ENCODE measurements around the gene CFAP74. TPM values are rescaled to one million over a fixed set of nuclear protein-coding genes. Genes with fewer than 3 reads are reported as not detected.

The CFAP74 gene
- polyA plus RNA-seq, 1 donor from 2014 or later = 0.22 TPM

DNA sequence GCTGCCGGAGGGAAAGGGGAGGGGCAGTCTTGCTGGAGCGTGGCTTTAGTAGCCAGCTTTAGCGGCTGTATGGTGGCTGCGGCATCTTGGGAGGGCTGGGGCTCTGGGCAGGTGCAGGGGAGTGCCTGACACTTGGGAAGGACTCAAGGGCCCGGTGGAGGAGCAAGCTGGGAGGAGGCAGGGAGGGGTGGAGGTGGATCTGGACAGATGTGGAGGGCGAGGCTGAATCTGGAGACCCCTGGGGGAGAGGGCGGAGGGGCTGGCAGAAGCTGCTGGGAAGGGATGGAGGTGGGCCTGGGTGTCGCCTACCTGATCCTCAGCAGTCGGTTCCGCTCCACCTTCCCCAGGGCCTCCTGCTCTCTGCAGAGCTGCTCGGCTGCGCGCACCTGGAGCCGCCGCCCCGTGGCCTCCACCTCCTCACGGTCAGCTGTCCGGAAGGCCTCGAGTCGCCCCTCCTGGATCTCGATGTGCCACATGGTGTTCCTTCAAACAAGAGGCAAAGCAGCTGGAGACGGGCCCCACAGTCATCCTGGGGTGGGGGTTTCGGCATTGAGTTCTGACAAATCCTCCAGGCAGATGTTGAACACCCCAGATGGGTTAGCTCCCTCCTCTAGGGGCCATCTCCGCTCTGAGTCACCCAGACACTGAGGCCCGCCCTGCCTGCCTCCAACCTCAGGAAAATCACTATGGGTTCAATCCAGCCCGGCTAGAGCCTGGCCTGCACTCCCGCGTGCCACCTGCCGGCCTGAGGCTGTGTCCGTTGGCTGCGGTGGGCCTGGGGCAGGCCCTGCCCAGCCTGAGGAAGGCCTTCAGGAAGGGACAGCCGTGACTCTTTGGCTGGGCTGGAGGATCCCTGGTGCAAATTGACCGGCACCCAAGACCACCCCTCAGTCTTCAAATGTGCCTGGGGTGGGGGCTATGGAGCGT lies 29.6 kb downstream of the CFAP74 start:
- Histone ChIP-seq H3K9me3 (ENCODE audit: low read length) (no peaks in the 10 kb centered on the region), H2AFZ (ENCODE audit: low read depth, low read length) (no peak overlapping the region), H3F3A (ENCODE audit: insufficient read depth, low read length, poor library complexity, severe bottlenecking) (no peaks in the 10 kb centered on the region), H3K4me2 (ENCODE audit: low read length) (no peak overlapping the region), H3K36me3 (ENCODE audit: insufficient read depth, low read length) (no peaks in the 10 kb centered on the region), H3K9ac (ENCODE audit: low read length) (no peak overlapping the region), H3K4me3 (ENCODE audit: low read length) (no peak overlapping the region), H4K20me1 (ENCODE audit: insufficient read depth) (no peaks in the 10 kb centered on the region), H3K79me2 (replicated peaks; ENCODE audit: insufficient read depth, low read length) (no peaks in the 10 kb centered on the region), H3K27ac (ENCODE audit: low read length) (no peak overlapping the region), H3K9me2 (ENCODE audit: insufficient read depth, low read length) (no peaks in the 10 kb centered on the region), H3K27me3 (ENCODE audit: insufficient read depth, low read depth, low read length) (no peaks in the 10 kb centered on the region)
- no peak for TF ChIP-seq EP300 (conservative IDR thresholded peaks at IDR 0.05; ENCODE audit: poor library complexity, severe bottlenecking)
- TF ChIP-seq TAF1 (IDR thresholded peaks at IDR 0.05; ENCODE audit: low read depth) = no peak
- TF ChIP-seq, protein P1, sequence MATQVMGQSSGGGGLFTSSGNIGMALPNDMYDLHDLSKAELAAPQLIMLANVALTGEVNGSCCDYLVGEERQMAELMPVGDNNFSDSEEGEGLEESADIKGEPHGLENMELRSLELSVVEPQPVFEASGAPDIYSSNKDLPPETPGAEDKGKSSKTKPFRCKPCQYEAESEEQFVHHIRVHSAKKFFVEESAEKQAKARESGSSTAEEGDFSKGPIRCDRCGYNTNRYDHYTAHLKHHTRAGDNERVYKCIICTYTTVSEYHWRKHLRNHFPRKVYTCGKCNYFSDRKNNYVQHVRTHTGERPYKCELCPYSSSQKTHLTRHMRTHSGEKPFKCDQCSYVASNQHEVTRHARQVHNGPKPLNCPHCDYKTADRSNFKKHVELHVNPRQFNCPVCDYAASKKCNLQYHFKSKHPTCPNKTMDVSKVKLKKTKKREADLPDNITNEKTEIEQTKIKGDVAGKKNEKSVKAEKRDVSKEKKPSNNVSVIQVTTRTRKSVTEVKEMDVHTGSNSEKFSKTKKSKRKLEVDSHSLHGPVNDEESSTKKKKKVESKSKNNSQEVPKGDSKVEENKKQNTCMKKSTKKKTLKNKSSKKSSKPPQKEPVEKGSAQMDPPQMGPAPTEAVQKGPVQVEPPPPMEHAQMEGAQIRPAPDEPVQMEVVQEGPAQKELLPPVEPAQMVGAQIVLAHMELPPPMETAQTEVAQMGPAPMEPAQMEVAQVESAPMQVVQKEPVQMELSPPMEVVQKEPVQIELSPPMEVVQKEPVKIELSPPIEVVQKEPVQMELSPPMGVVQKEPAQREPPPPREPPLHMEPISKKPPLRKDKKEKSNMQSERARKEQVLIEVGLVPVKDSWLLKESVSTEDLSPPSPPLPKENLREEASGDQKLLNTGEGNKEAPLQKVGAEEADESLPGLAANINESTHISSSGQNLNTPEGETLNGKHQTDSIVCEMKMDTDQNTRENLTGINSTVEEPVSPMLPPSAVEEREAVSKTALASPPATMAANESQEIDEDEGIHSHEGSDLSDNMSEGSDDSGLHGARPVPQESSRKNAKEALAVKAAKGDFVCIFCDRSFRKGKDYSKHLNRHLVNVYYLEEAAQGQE (IDR thresholded peaks at IDR 0.05; ENCODE audit: borderline replicate concordance) = no peak
- no peak for TF ChIP-seq RAD21 (conservative IDR thresholded peaks at IDR 0.05)
- no peak for TF ChIP-seq EZH2 (IDR thresholded peaks at IDR 0.05; ENCODE audit: borderline replicate concordance, insufficient read depth, low read length, poor library complexity, severe bottlenecking)
- TF ChIP-seq MXI1 (conservative IDR thresholded peaks at IDR 0.05; ENCODE audit: poor library complexity, severe bottlenecking) = no peak
- no peak for TF ChIP-seq POLR2AphosphoS5 (IDR thresholded peaks at IDR 0.05)
- TF ChIP-seq, protein P2, sequence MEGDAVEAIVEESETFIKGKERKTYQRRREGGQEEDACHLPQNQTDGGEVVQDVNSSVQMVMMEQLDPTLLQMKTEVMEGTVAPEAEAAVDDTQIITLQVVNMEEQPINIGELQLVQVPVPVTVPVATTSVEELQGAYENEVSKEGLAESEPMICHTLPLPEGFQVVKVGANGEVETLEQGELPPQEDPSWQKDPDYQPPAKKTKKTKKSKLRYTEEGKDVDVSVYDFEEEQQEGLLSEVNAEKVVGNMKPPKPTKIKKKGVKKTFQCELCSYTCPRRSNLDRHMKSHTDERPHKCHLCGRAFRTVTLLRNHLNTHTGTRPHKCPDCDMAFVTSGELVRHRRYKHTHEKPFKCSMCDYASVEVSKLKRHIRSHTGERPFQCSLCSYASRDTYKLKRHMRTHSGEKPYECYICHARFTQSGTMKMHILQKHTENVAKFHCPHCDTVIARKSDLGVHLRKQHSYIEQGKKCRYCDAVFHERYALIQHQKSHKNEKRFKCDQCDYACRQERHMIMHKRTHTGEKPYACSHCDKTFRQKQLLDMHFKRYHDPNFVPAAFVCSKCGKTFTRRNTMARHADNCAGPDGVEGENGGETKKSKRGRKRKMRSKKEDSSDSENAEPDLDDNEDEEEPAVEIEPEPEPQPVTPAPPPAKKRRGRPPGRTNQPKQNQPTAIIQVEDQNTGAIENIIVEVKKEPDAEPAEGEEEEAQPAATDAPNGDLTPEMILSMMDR (IDR thresholded peaks at IDR 0.05; ENCODE audit: poor library complexity, severe bottlenecking) = no peak
- TF ChIP-seq SMC3 (conservative IDR thresholded peaks at IDR 0.05; ENCODE audit: poor library complexity) = no peak

DNA sequence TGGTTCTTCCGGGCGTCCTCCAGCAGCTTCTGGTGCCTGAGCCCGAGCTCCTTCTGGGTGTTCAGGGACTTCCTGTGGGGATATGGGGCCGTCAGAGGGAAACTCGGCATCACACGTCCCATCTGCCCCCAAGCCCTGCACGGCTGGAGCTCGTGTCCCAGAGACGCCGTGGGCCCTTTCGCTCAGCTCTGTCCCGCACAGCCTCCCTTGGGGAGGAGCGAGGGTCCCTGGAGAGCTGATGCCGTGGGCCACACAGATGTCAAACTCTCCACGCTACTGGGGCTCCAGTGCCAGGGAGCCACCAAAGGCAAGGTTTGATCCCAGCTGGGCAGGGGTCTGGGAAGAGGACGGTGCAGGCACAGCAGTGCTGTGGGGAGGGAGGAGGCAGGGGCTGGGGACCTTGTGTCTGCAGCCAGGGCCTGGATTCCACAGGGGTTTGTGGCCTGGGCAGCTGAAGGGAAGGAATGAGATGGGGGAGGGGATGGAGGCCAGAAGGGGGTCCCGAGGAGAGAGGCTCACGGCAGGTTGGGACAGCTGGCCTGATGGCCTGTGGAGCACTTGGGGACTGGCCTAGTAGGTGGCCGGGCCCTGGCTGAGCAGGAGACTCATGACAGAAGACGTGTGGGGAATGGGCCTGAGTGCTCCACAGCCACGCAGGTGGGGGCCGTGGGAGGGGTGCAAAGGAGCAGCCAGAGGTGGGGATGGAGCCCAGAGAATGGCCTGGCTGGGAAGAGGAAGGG lies 30.4 kb downstream of the CFAP74 start:
- H3K27me3 ChIP-seq (ENCODE audit: insufficient read depth, low read depth, low read length) = no peaks in the 10 kb centered on the region
- H3K9me2 ChIP-seq (ENCODE audit: insufficient read depth, low read length) = no peaks in the 10 kb centered on the region
- no peak overlapping the region for H2AFZ ChIP-seq (ENCODE audit: low read depth, low read length)
- H3K36me3 ChIP-seq (ENCODE audit: insufficient read depth, low read length) = no peaks in the 10 kb centered on the region
- H3K4me2 ChIP-seq (ENCODE audit: low read length) = no peak overlapping the region
- no peak overlapping the region for H3K27ac ChIP-seq (ENCODE audit: low read length)
- no peak overlapping the region for H3K9ac ChIP-seq (ENCODE audit: low read length)
- no peaks in the 10 kb centered on the region for H3F3A ChIP-seq (ENCODE audit: insufficient read depth, low read length, poor library complexity, severe bottlenecking)
- no peak overlapping the region for H3K4me3 ChIP-seq (ENCODE audit: low read length)
- H3K9me3 ChIP-seq (ENCODE audit: low read length) = no peaks in the 10 kb centered on the region
- no peaks in the 10 kb centered on the region for H3K79me2 ChIP-seq (replicated peaks; ENCODE audit: insufficient read depth, low read length)
- no peaks in the 10 kb centered on the region for H4K20me1 ChIP-seq (ENCODE audit: insufficient read depth)
- TF ChIP-seq, protein P1 (IDR thresholded peaks at IDR 0.05; ENCODE audit: borderline replicate concordance) = no peak
- TF ChIP-seq RAD21 (conservative IDR thresholded peaks at IDR 0.05) = no peak

All from neural cell (in vitro differentiated cells).